HepG2 (cell line): Measurements from ENCODE around the gene ZER1. TPM values are rescaled to one million over a fixed set of nuclear protein-coding genes. Genes with fewer than 3 reads are reported as not detected.

Experiments
- ATAC-seq: fragments of 200-7000 bp; cut with Tn5 transposase; 3 replicates; pipeline ENCODE4 v1.9.1; 2020; ENCODE audit warnings: mild to moderate bottlenecking, moderate library complexity
- BruUV-seq: library from RNA; stranded (reverse); fragments of 400-500 nt; replicated peaks from 2 replicates; lab custom pipeline; 2021; lab: Mats Ljungman, UMichigan
- CTCF ChIA-PET: fragments of 300-600 bp; formaldehyde crosslinking; extraction: SDS; loops from one replicate; lab custom pipeline; 2021; ENCODE audit warnings: low total read pairs, inconsistent platforms, low intra/inter-chr PET ratio; lab: Yijun Ruan, JAX
- POLR2A ChIA-PET: fragments of 350-600 bp; sonication (Branson Sonifier 250); formaldehyde crosslinking; loops from one replicate; lab custom pipeline; 2020; ENCODE audit warnings: antibody characterized with exemption, inconsistent platforms; lab: Yijun Ruan, JAX
- DNase-seq: peaks from one replicate; pipeline ENCODE4 v3.0.0-alpha.2; 2015; ENCODE audit warnings: low spot score
- FAIRE-seq: peaks from 3 replicates; lab custom pipeline; 2011; peaks lifted over from hg19 to GRCh38; lab: Jason Lieb, UNC
- H2AFZ ChIP-seq: one replicate; pipeline ENCODE4 v1.6.1; 2011; ENCODE audit warnings: low read length, inconsistent platforms
- H3K27ac ChIP-seq: fragments of 300-600 bp; 3 replicates; pipeline ENCODE4 v1.8.0; 2011; ENCODE audit warnings: mixed run types, mild to moderate bottlenecking, mixed read lengths, low read length, inconsistent platforms; ENCODE audit not compliant: insufficient read depth; ENCODE audit errors: extremely low read length
- H3K27me3 ChIP-seq, 2 experiments: fragments of 200-600 bp in 1 of 2; 2 replicates in 1 of 2; 3 replicates in 1 of 2; pipeline versions ENCODE4 v1.6.0 to v1.8.0; 2011; ENCODE audit warnings: low read length in 2 of 2, mild to moderate bottlenecking in 2 of 2, moderate library complexity in 2 of 2, inconsistent platforms in 1 of 2; ENCODE audit not compliant: insufficient read depth in 2 of 2, control insufficient read depth in 1 of 2
- H3K36me3 ChIP-seq, 2 experiments: fragments of 200-600 bp in 1 of 2; replicated peaks in 1 of 2; 2 replicates in 1 of 2; 3 replicates in 1 of 2; pipeline versions ENCODE4 v1.5.1 to v1.8.0; 2011; ENCODE audit warnings: low read length in 2 of 2, inconsistent platforms in 1 of 2; ENCODE audit not compliant: insufficient read depth in 2 of 2, control insufficient read depth in 1 of 2
- H3K4me1 ChIP-seq: 2 replicates; pipeline ENCODE4 v1.5.1; 2012; ENCODE audit warnings: low read length, inconsistent platforms; ENCODE audit not compliant: insufficient read depth
- H3K4me2 ChIP-seq: 2 replicates; pipeline ENCODE4 v1.6.0; 2011; ENCODE audit warnings: low read depth, low read length, inconsistent platforms
- H3K4me3 ChIP-seq, 3 experiments: fragments of 200-600 bp in 1 of 3; sonication (generic), shearing (Covaris generic) in 1 of 3; replicated peaks in 1 of 3; 2 replicates each; pipeline ENCODE4 v1.5.1; 2011 to 2016; ENCODE audit warnings: low read length in 3 of 3, inconsistent platforms in 2 of 3, low read depth in 2 of 3, mild to moderate bottlenecking in 2 of 3, control low read depth in 1 of 3, mixed read lengths in 1 of 3; ENCODE audit not compliant: insufficient read depth in 1 of 3
- H3K79me2 ChIP-seq: one replicate; pipeline ENCODE4 v1.6.1; 2011; ENCODE audit warnings: low read length, inconsistent platforms; ENCODE audit not compliant: insufficient read depth
- H3K9ac ChIP-seq: 2 replicates; pipeline ENCODE4 v1.6.0; 2011; ENCODE audit warnings: mild to moderate bottlenecking, low read depth, low read length, inconsistent platforms; ENCODE audit not compliant: insufficient read depth
- H3K9me3 ChIP-seq: 2 replicates; pipeline ENCODE4 v1.5.1; 2012; ENCODE audit warnings: mild to moderate bottlenecking, low read length
- H4K20me1 ChIP-seq: 2 replicates; pipeline ENCODE4 v1.6.0; 2011; ENCODE audit warnings: inconsistent platforms, mild to moderate bottlenecking, low read length, moderate library complexity; ENCODE audit not compliant: insufficient read depth
- AGO2 ChIP-seq: fragments of 200-400 bp; formaldehyde crosslinking; optimal IDR thresholded peaks from 2 replicates; pipeline ENCODE3; 2017; ENCODE audit warnings: mild to moderate bottlenecking, low read depth, low read length, moderate library complexity
- E2F2 ChIP-seq: sonication (generic); formaldehyde crosslinking; IDR thresholded peaks from 2 replicates; pipeline ENCODE4 v1.4.0; 2020; ENCODE audit warnings: missing genetic modification reagents, borderline replicate concordance
- HMGA1 ChIP-seq: sonication (generic); formaldehyde crosslinking; conservative IDR thresholded peaks from 2 replicates; pipeline ENCODE4 v1.4.0; 2020; ENCODE audit warnings: missing genetic modification reagents
- IRF1 ChIP-seq: sonication (generic); formaldehyde crosslinking; IDR thresholded peaks from 2 replicates; pipeline ENCODE4 v1.4.0; 2020; ENCODE audit warnings: low read depth, mild to moderate bottlenecking, missing genetic modification reagents
- KLF11 ChIP-seq: IDR thresholded peaks from 2 replicates; pipeline ENCODE4 v1.6.1; 2016; ENCODE audit warnings: missing compliant biosample characterization
- MED8 ChIP-seq: sonication (generic); formaldehyde crosslinking; IDR thresholded peaks from 2 replicates; pipeline ENCODE4 v1.8.1; 2023; ENCODE audit warnings: mild to moderate bottlenecking, missing genetic modification reagents; ENCODE audit not compliant: insufficient replicate concordance
- POLR2A ChIP-seq, 2 experiments: IDR thresholded peaks; 2 replicates each; pipeline ENCODE4 v1.6.1; 2011; ENCODE audit warnings: low read depth in 2 of 2, low read length in 2 of 2, mild to moderate bottlenecking in 1 of 2, moderate library complexity in 1 of 2; ENCODE audit not compliant: insufficient read depth in 1 of 2
- RBM22 ChIP-seq: fragments of 200-400 bp; formaldehyde crosslinking; optimal IDR thresholded peaks from 2 replicates; pipeline ENCODE3; 2017; ENCODE audit warnings: mild to moderate bottlenecking, low read length, moderate library complexity
- RBM39 ChIP-seq: fragments of 200-400 bp; formaldehyde crosslinking; IDR thresholded peaks from one replicate; pipeline ENCODE4 v1.6.1; 2018; ENCODE audit warnings: antibody characterized with exemption, mild to moderate bottlenecking, low read depth, low read length; ENCODE audit not compliant: poor library complexity, severe bottlenecking
- SSRP1 ChIP-seq: IDR thresholded peaks from 2 replicates; pipeline ENCODE4 v1.6.1; 2016; ENCODE audit warnings: control low read depth
- STAT6 ChIP-seq: sonication (generic); formaldehyde crosslinking; IDR thresholded peaks from 2 replicates; pipeline ENCODE4 v1.4.0; 2020; ENCODE audit warnings: missing genetic modification reagents, mild to moderate bottlenecking, borderline replicate concordance
- THRA ChIP-seq: sonication (generic); formaldehyde crosslinking; IDR thresholded peaks from 2 replicates; pipeline ENCODE4 v1.4.0; 2020; ENCODE audit warnings: missing genetic modification reagents, borderline replicate concordance
- ZBTB4 ChIP-seq: sonication (generic); formaldehyde crosslinking; IDR thresholded peaks from 2 replicates; pipeline ENCODE4 v1.4.0; 2020; ENCODE audit warnings: missing genetic modification reagents, mild to moderate bottlenecking, borderline replicate concordance
- WGBS: methylation state at CpG from one replicate; pipeline ENCODE4 v1.1.6; 2017; ENCODE audit warnings: low lambda C conversion rate; 5-methylcytosine and 5-hydroxymethylcytosine counted together
- in situ Hi-C: cut with HindIII; loops from 2 replicates; pipeline ENCODE4 v1.10.0; 2017; ENCODE audit warnings: low pct_unique_long_range_greater_than_20kb; ENCODE audit not compliant: extremely low pct_ligation_motif_present
- intact Hi-C: fragments of 100-400 bp; cut with micrococcal nuclease; formaldehyde crosslinking; loops from one replicate; pipeline ENCODE4 v1.10.0; 2022; ENCODE audit not compliant: unreplicated experiment
- polyA plus RNA-seq, 8 experiments: library from polyadenylated mRNA; depleted of rRNA in 3 of 8; stranded (reverse) in 7 of 8; unstranded in 1 of 8; fragments of >200 nt; fragmentation: Illumina TruSeq in 4 of 8; extraction: Trizol in 4 of 8; gene quantifications; 2 replicates each; pipeline versions ENCODE4 v1.2.1 to v1.2.3, GENCODE V29; 2011 to 2016; ENCODE audit warnings: low read depth in 4 of 8, missing spikeins in 1 of 8, mixed read lengths in 1 of 8; ENCODE audit not compliant: insufficient read depth in 1 of 8
- total RNA-seq, 5 experiments: library from RNA; depleted of rRNA; stranded (reverse); fragments of >200 nt; fragmentation: Illumina TruSeq; extraction: Trizol; gene quantifications; 2 replicates each; pipeline ENCODE4 v1.2.3, GENCODE V29; 2016; ENCODE audit warnings: low read depth in 1 of 5

Gene ZER1
- total and polyA plus RNA-seq, 2 of the 13 experiments (the other 11 are each of a cell fraction or from before 2014, with no cell fraction given): 7.7 to 40.0 TPM

- Histone ChIP-seq H3K9ac (no peak overlapping the region), H3K27me3 (no peaks in the 10 kb centered on the region), H3K9me3 (peaks cover 7% of the 10 kb centered on the region; the same call in 1 of the 2 replicates), H2AFZ (no peak overlapping the region), H3K79me2 (peaks cover 14% of the 10 kb centered on the region), H3K27ac (no peak overlapping the region), H3K4me3 (no peak overlapping the region), H4K20me1 (no peaks in the 10 kb centered on the region; the same call in 1 of the 2 replicates), H3K4me1 (peaks cover 14% of the 10 kb centered on the region), H3K36me3 (peaks cover 4 to 22% of the 10 kb centered on the region in 2 experiments; a peak in 3 of 5 replicates), H3K4me2 (no peak overlapping the region)
- no peak for DNase-seq
- BruUV-seq: no TSS peak
- in situ Hi-C loops (no loop called here), intact Hi-C loops (no loop called here)
- ChIA-PET POLR2A (interaction anchor here (0.8 to 3.1 kb wide), 5 partner anchors 13 to 339 kb away, joined by 3 to 18 read pairs (median 4); no protein-coding TSS in a partner anchor), CTCF (no interaction called here)
- 82% methylated on average over 8 of the region's 8 CpGs for WGBS
- no peak for FAIRE-seq
- peak; percentile 18; the same call in 2 of the 3 replicates for ATAC-seq
- no peak for TF ChIP-seq E2F2
- peak; percentile 29 for TF ChIP-seq AGO2
- TF ChIP-seq RBM39: no peak
- peak; percentile 79; the same call in 1 of the 2 replicates for TF ChIP-seq SSRP1 (CRISPR knock-in tag)
- TF ChIP-seq IRF1 (CRISPR knock-in tag): no peak
- TF ChIP-seq MED8 (CRISPR knock-in tag): no peak
- no peak for TF ChIP-seq THRA (CRISPR knock-in tag)
- no peak for TF ChIP-seq HMGA1 (CRISPR knock-in tag)
- peak in 1 of 2 experiments; percentile 42; a peak in 2 of 4 replicates for TF ChIP-seq POLR2A (IDR thresholded peaks at IDR 0.05; ENCODE audit: insufficient read depth in 1 of 2, low read depth in 2 of 2, low read length in 2 of 2)
- TF ChIP-seq RBM22: peak; percentile 85
- TF ChIP-seq KLF11 (CRISPR knock-in tag): no peak
- no peak for TF ChIP-seq ZBTB4 (CRISPR knock-in tag)
- no peak for TF ChIP-seq STAT6 (CRISPR knock-in tag)
Measured at GRCh38 chr9:128696923-128697707, 74.6 kb downstream of the ZER1 start.
